ENCODE measurements around the gene NEU4.

NEU4 gene

GRCh38 chr2:241809383-241810306, 652 bp downstream of the NEU4 start:
- TF ChIP-seq, protein P1, sequence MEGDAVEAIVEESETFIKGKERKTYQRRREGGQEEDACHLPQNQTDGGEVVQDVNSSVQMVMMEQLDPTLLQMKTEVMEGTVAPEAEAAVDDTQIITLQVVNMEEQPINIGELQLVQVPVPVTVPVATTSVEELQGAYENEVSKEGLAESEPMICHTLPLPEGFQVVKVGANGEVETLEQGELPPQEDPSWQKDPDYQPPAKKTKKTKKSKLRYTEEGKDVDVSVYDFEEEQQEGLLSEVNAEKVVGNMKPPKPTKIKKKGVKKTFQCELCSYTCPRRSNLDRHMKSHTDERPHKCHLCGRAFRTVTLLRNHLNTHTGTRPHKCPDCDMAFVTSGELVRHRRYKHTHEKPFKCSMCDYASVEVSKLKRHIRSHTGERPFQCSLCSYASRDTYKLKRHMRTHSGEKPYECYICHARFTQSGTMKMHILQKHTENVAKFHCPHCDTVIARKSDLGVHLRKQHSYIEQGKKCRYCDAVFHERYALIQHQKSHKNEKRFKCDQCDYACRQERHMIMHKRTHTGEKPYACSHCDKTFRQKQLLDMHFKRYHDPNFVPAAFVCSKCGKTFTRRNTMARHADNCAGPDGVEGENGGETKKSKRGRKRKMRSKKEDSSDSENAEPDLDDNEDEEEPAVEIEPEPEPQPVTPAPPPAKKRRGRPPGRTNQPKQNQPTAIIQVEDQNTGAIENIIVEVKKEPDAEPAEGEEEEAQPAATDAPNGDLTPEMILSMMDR (IDR thresholded peaks at IDR 0.05; ENCODE audit: insufficient read depth, low read depth, low read length, missing control alignments): no peak
- no peak overlapping the region for H3K4me3 ChIP-seq (ENCODE audit: low read length)
- no peak for DNase-seq (ENCODE audit: low read depth)

DNA sequence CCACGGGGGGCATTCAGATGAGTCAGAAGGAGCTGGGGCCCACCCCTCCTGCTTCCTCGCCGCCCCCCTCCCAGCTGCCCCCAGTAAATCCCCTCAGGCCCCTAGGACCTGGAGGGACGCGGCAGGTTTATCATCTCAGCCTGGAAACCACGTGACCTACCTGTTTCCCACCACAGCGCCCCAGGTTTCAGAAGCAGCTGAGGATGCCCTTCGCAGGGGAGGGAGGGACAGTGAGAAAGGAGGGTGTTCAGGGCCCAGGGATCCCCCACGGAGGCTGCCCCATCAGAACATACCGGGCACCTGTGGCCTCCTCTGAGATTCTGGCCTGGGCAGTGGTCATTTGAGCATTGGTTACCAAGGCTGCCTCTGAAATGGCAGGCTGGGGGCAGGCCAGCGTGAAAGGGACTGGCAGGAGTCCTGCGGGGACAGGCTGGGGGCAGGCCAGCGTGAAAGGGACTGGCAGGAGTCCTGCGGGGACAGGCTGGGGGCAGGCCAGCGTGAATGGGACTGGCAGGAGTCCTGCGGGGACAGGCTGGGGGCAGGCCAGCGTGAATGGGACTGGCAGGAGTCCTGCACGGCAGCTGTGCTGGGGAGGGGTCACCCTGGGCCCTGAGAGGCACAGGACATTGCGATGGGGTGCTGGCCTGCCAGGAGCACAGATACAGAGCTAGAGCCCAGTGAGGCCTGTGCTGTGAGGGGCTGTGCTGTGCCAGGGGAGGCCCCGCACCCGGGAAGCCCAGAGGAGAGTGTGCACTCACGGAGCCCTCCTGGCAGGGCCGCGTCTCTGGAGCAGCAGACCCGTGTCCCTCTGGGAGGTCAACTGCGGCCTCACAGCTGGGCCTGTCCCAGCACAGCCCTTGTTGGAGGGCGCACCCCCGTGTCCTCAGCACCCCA, 1.6 kb downstream of the NEU4 start:
- H3K4me3 ChIP-seq (ENCODE audit: low read length): no peak overlapping the region
- no peak for DNase-seq (ENCODE audit: low read depth)
- TF ChIP-seq, protein P1 (IDR thresholded peaks at IDR 0.05; ENCODE audit: insufficient read depth, low read depth, low read length, missing control alignments): no peak

GRCh38 chr2:241811201-241811951, 2.4 kb downstream of the NEU4 start:
- TF ChIP-seq, protein P1 (IDR thresholded peaks at IDR 0.05; ENCODE audit: insufficient read depth, low read depth, low read length, missing control alignments): no peak
- H3K4me3 ChIP-seq (ENCODE audit: low read length): no peak overlapping the region
- DNase-seq (ENCODE audit: low read depth): no peak

DNA sequence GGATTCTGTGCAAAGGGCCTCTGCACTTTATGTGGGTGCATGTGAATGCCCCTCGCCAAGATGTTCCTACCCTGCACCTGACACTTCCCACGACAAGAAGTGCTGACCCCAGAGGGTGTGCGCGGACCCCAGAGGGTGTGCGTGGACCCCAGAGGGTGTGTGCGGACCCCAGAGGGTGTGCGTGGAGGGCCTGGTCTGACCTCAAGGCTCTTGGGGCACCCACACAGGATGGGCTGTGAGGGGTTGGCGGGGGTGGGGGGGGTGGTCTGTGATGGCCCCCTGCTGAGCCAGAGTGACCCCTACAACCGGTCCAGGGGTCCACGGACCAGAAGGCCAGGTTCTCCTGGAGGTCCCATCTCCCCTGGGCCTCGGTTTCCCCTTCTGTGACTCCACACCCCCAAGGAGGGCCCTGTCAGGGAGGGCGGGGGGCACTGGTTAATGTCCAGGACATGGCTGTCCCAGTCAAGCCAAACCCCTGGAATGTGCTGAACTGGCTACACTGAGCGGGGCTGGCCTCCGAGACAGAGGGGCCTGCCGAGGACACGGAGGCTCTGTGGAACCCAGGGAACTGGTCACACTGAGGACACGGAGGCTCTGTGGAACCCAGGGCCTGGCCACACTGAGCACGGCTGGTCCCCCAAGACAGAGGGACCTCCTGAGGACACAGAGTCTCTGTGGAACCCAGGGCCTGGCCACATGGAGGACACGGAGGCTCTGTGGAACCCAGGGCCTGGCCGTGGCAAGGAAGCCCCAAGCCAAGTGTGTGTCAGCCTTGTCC, 3.1 kb downstream of the NEU4 start:
- TF ChIP-seq, protein P1 (IDR thresholded peaks at IDR 0.05; ENCODE audit: insufficient read depth, low read depth, low read length, missing control alignments): no peak
- DNase-seq (ENCODE audit: low read depth): no peak
- no peak overlapping the region for H3K4me3 ChIP-seq (ENCODE audit: low read length)

DNA sequence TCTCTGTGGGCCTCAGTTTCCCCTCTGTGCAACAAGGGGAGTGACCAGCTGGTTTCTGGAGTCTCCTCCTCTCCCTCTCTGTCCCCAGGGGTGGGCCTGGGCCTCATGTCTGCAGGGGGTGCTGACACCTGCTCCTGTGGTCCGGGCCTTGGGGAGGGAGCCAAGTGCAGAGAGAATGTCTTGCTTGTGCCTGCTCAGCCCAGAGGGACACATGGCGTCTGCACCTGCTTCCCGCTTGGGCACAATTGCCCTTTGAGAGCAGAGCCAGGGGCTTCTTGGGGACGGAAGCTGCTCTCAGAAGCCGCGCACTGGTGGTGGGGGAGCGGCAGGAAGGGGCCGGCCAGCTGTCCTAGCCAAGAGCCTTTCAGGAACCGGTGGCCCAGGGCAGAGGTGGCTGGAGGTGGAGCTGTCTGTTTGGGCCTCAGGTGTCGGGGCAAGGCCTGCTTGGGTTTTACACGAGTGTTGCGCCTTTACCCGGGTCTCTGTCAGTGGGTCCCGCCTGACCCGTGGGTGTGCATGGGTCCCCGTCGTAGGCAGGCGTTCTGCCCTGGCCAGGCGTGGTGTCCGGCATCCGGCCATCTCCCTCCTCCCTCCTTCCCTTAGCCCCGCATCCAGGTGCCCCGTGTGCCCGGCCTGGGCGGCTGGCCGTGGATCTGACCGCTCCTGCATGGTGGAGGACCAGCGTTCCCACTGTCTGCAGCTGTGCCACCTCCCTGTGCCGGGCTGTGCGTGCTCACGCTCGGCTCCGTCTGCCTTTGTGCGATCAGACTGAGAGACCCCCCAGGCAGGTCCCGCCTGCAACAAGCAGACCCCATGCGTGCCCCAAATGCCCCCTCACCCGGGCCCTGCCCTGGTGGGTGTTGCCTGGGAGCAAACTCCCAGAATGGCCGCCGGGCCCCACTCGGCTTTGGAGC, 4.0 kb downstream of the NEU4 start:
- TF ChIP-seq, protein P1 (IDR thresholded peaks at IDR 0.05; ENCODE audit: insufficient read depth, low read depth, low read length, missing control alignments): no peak
- H3K4me3 ChIP-seq (ENCODE audit: low read length): no peak overlapping the region
- no peak for DNase-seq (ENCODE audit: low read depth)

Measured in epithelial cell of esophagus (primary cell).